H9 (cell line): ENCODE data around the gene TIMM23. TPM values are rescaled to one million over a fixed set of nuclear protein-coding genes. Genes with fewer than 3 reads are reported as not detected.
"Not testable (repeated sequence)": the region's sequence is repeated elsewhere in the genome, so short reads cannot be mapped to it uniquely, and the experiment has no call there.

ENCODE experiments used
- DNase-seq: peaks from one replicate; pipeline ENCODE4 v3.0.0-alpha.2; 2017
- H2AFZ ChIP-seq: one replicate; pipeline ENCODE4 v1.6.1; 2013; ENCODE audit warnings: mild to moderate bottlenecking, low read length, control low read depth, moderate library complexity
- H2AK5ac ChIP-seq: 2 replicates; pipeline ENCODE4 v1.6.1; 2013; ENCODE audit warnings: low read length, control low read depth, mixed read lengths; ENCODE audit not compliant: insufficient read length
- H2BK120ac ChIP-seq: one replicate; pipeline ENCODE4 v1.6.1; 2013; ENCODE audit warnings: low read depth, mild to moderate bottlenecking, low read length, control low read depth, inconsistent platforms; ENCODE audit not compliant: poor library complexity, severe bottlenecking
- H2BK12ac ChIP-seq: 2 replicates; pipeline ENCODE4 v1.6.1; 2013; ENCODE audit warnings: low read length, control low read depth, mixed read lengths, low read depth; ENCODE audit not compliant: insufficient read length
- H2BK15ac ChIP-seq: 2 replicates; pipeline ENCODE4 v1.6.1; 2013; ENCODE audit warnings: low read depth, low read length, control low read depth
- H2BK20ac ChIP-seq: one replicate; pipeline ENCODE4 v1.6.1; 2013; ENCODE audit warnings: low read depth, mild to moderate bottlenecking, low read length, control low read depth, inconsistent platforms; ENCODE audit not compliant: poor library complexity, severe bottlenecking
- H2BK5ac ChIP-seq: 2 replicates; pipeline ENCODE4 v1.6.1; 2013; ENCODE audit warnings: low read length, control low read depth, mixed read lengths; ENCODE audit not compliant: insufficient read length
- H3K14ac ChIP-seq: 2 replicates; pipeline ENCODE4 v1.6.1; 2013; ENCODE audit warnings: low read length, control low read depth; ENCODE audit not compliant: insufficient read depth
- H3K18ac ChIP-seq: 2 replicates; pipeline ENCODE4 v1.6.1; 2013; ENCODE audit warnings: low read depth, mild to moderate bottlenecking, mixed read lengths, low read length, control low read depth; ENCODE audit not compliant: insufficient read length
- H3K23ac ChIP-seq: 2 replicates; pipeline ENCODE4 v1.6.1; 2013; ENCODE audit warnings: low read length, control low read depth, mixed read lengths, low read depth; ENCODE audit not compliant: insufficient read length
- H3K23me2 ChIP-seq: 2 replicates; pipeline ENCODE4 v1.6.1; 2013; ENCODE audit warnings: low read depth, mild to moderate bottlenecking, mixed read lengths, low read length, control low read depth; ENCODE audit not compliant: insufficient read length, poor library complexity, severe bottlenecking
- H3K27ac ChIP-seq: 2 replicates; pipeline ENCODE4 v1.5.1; 2013; ENCODE audit warnings: low read length, control low read depth, mixed read lengths, low read depth; ENCODE audit not compliant: insufficient read length
- H3K27me3 ChIP-seq: 2 replicates; pipeline ENCODE4 v1.6.1; 2013; ENCODE audit warnings: low read length, control low read depth, inconsistent platforms; ENCODE audit not compliant: insufficient read depth
- H3K4ac ChIP-seq: 2 replicates; pipeline ENCODE4 v1.6.1; 2013; ENCODE audit warnings: low read depth, mild to moderate bottlenecking, control low read depth, inconsistent platforms, low read length, moderate library complexity
- H3K4me1 ChIP-seq: 2 replicates; pipeline ENCODE4 v1.6.1; 2013; ENCODE audit warnings: low read length, control low read depth, inconsistent platforms; ENCODE audit not compliant: insufficient read depth
- H3K4me2 ChIP-seq: 2 replicates; pipeline ENCODE4 v1.6.1; 2013; ENCODE audit warnings: low read length, control low read depth, mixed read lengths; ENCODE audit not compliant: insufficient read length, insufficient read depth
- H3K56ac ChIP-seq: 2 replicates; pipeline ENCODE4 v1.6.1; 2013; ENCODE audit warnings: low read depth, mild to moderate bottlenecking, mixed read lengths, low read length, control low read depth; ENCODE audit not compliant: insufficient read length
- H3K79me1 ChIP-seq: 2 replicates; pipeline ENCODE4 v1.6.1; 2013; ENCODE audit warnings: low read depth, mild to moderate bottlenecking, moderate library complexity, low read length, control low read depth, inconsistent platforms; ENCODE audit not compliant: insufficient read depth, poor library complexity, severe bottlenecking
- H3K79me2 ChIP-seq: 2 replicates; pipeline ENCODE4 v1.6.1; 2013; ENCODE audit warnings: low read length, control low read depth, inconsistent platforms; ENCODE audit not compliant: insufficient read depth
- H3K9ac ChIP-seq: 2 replicates; pipeline ENCODE4 v1.6.1; 2013; ENCODE audit warnings: low read length, control low read depth, mixed read lengths; ENCODE audit not compliant: insufficient read length; ENCODE audit errors: extremely low read depth
- H3K9me3 ChIP-seq: one replicate; pipeline ENCODE4 v1.6.1; 2013; ENCODE audit warnings: low read depth, low read length, inconsistent platforms; ENCODE audit not compliant: control insufficient read depth
- H3T11ph ChIP-seq: one replicate; pipeline ENCODE4 v1.6.1; 2013; ENCODE audit warnings: mild to moderate bottlenecking, low read length, control low read depth, inconsistent platforms
- H4K20me1 ChIP-seq: one replicate; pipeline ENCODE4 v1.6.1; 2013; ENCODE audit not compliant: control insufficient read depth, insufficient read length, insufficient read depth
- H4K5ac ChIP-seq: 2 replicates; pipeline ENCODE4 v1.6.1; 2013; ENCODE audit warnings: low read depth, mild to moderate bottlenecking, mixed read lengths, low read length, control low read depth; ENCODE audit not compliant: insufficient read length
- H4K8ac ChIP-seq: replicated peaks from 2 replicates; pipeline ENCODE4 v1.6.1; 2013; ENCODE audit warnings: low read length, control low read depth, mixed read lengths, low read depth; ENCODE audit not compliant: insufficient read length
- H4K91ac ChIP-seq: 2 replicates; pipeline ENCODE4 v1.6.1; 2013; ENCODE audit warnings: low read depth, mild to moderate bottlenecking, moderate library complexity, mixed read lengths, low read length, control low read depth; ENCODE audit not compliant: insufficient read length
- H3K27ac Mint-ChIP-seq, 3 experiments: 2 replicates in 2 of 3; 3 replicates in 1 of 3; pipeline ENCODE4 v1.8.0; 2020 to 2021; ENCODE audit warnings: mixed read lengths in 3 of 3, mild to moderate bottlenecking in 1 of 3, moderate library complexity in 1 of 3
- H3K27me3 Mint-ChIP-seq: 2 replicates; pipeline ENCODE4 v1.8.0; 2021; ENCODE audit warnings: low read depth, mild to moderate bottlenecking, moderate library complexity, mixed read lengths
- H3K36me3 Mint-ChIP-seq, 3 experiments: 2 replicates in 2 of 3; 3 replicates in 1 of 3; pipeline ENCODE4 v1.8.0; 2020 to 2021; ENCODE audit warnings: low read depth in 3 of 3, mixed read lengths in 3 of 3; ENCODE audit not compliant: insufficient read depth in 1 of 3
- H3K4me1 Mint-ChIP-seq, 2 experiments: 2 replicates each; pipeline ENCODE4 v1.8.0; 2020; ENCODE audit warnings: mixed read lengths in 2 of 2
- H3K4me3 Mint-ChIP-seq, 2 experiments: 2 replicates in 1 of 2; 3 replicates in 1 of 2; pipeline ENCODE4 v1.8.0; 2020 to 2021; ENCODE audit warnings: mild to moderate bottlenecking in 2 of 2, mixed read lengths in 2 of 2, moderate library complexity in 1 of 2
- H3K9me3 Mint-ChIP-seq, 2 experiments: 2 replicates in 1 of 2; 3 replicates in 1 of 2; pipeline ENCODE4 v1.8.0; 2020; ENCODE audit warnings: mild to moderate bottlenecking in 2 of 2, mixed read lengths in 2 of 2, moderate library complexity in 1 of 2
- WGBS: extraction: QIAGEN DNeasy Blood & Tissue Kit; methylation state at CpG from one replicate; pipeline ENCODE4 v1.1.7; 2013; ENCODE audit warnings: missing lambda C conversion rate, low lambda C conversion rate, mixed read lengths; ENCODE audit not compliant: insufficient read length; ENCODE audit errors: extremely low coverage; 5-methylcytosine and 5-hydroxymethylcytosine counted together
- total RNA-seq: library from RNA; stranded (reverse); gene quantifications from 2 replicates; pipeline ENCODE4 v1.2.1, GENCODE V29; 2021

The TIMM23 gene
- total RNA-seq, 1 experiment from 2014 or later, result 105 TPM

DNA sequence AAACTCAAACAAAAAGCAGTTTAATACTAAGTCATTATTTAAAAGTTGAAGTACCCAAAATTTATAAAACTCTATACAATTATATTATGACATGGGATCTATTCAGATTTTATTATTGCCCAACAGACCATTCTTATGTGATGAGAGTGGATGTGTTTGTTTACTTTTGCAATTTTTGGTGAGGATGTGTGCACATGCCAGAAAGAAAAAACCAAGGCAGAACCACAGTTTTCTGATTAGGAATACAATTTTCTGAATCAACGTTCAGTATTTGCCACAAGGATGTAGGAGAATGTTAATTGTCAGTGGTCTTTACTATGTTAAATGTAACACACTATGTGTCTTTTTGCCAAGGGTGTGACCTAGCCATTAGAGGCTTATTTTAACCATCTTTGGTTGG lies 9.1 kb downstream of the TIMM23 start:
- H3K18ac ChIP-seq, H3K27me3 Mint-ChIP-seq, H3K9ac ChIP-seq, H3K4me1 ChIP-seq, H3K56ac ChIP-seq, H3K9me3 Mint-ChIP-seq, H2AK5ac ChIP-seq, H3K27ac Mint-ChIP-seq, H3K4me2 ChIP-seq, H3K4me3 Mint-ChIP-seq, H2BK5ac ChIP-seq, H4K20me1 ChIP-seq, H3K27me3 ChIP-seq, H2BK15ac ChIP-seq, H3K9me3 ChIP-seq, H3K23me2 ChIP-seq, H4K8ac ChIP-seq, H3T11ph ChIP-seq, H2BK20ac ChIP-seq, H4K5ac ChIP-seq, H3K79me1 ChIP-seq, H3K4ac ChIP-seq, H3K4me1 Mint-ChIP-seq, H3K23ac ChIP-seq, H2BK120ac ChIP-seq, H3K14ac ChIP-seq, DNase-seq, H4K91ac ChIP-seq, H3K27ac ChIP-seq, H3K79me2 ChIP-seq, H2AFZ ChIP-seq, H2BK12ac ChIP-seq: not testable (repeated sequence)
- H3K36me3 Mint-ChIP-seq, result peaks cover 8 to 34% (median 33%) of the 10 kb centered on the region in 3 experiments; a peak in 6 of 7 replicates
- no CpG with 5 or more reads among the region's 1 CpG for WGBS
